HepG2 (cell line): Measurements from ENCODE around the gene ELAPOR1. TPM values are rescaled to one million over a fixed set of nuclear protein-coding genes. Genes with fewer than 3 reads are reported as not detected.
A peak's percentile ranks its signal among the peaks of the same experiment; 100 is the strongest.

ENCODE experiments used
- AHR ChIP-seq: IDR thresholded peaks from 2 replicates; pipeline ENCODE4 v1.6.1; 2018; ENCODE audit warnings: missing genetic modification reagents, missing compliant biosample characterization
- ARHGAP35 ChIP-seq: sonication (generic); formaldehyde crosslinking; IDR thresholded peaks from 2 replicates; pipeline ENCODE4 v1.9.0; 2022; ENCODE audit warnings: mild to moderate bottlenecking, inconsistent platforms, moderate library complexity, missing genetic modification reagents, borderline replicate concordance
- ARNTL ChIP-seq: sonication (generic); formaldehyde crosslinking; IDR thresholded peaks from 2 replicates; pipeline ENCODE4 v1.4.0; 2020; ENCODE audit warnings: mild to moderate bottlenecking, missing genetic modification reagents
- BCL6 ChIP-seq: IDR thresholded peaks from 2 replicates; pipeline ENCODE4 v1.6.1; 2016; ENCODE audit warnings: missing genetic modification reagents, missing compliant biosample characterization
- ELF3 ChIP-seq: IDR thresholded peaks from 2 replicates; pipeline ENCODE4 v1.6.1; 2016; ENCODE audit warnings: missing genetic modification reagents, missing compliant biosample characterization
- GPBP1L1 ChIP-seq: sonication (generic); formaldehyde crosslinking; IDR thresholded peaks from 2 replicates; pipeline ENCODE4 v1.5.0; 2020; ENCODE audit warnings: mild to moderate bottlenecking, missing genetic modification reagents
- MATR3 ChIP-seq: sonication (generic); formaldehyde crosslinking; IDR thresholded peaks from 2 replicates; pipeline ENCODE4 v1.4.0; 2020; ENCODE audit warnings: missing genetic modification reagents
- MAX ChIP-seq: IDR thresholded peaks from 2 replicates; pipeline ENCODE4 v1.6.1; 2012; ENCODE audit warnings: inconsistent platforms
- NBN ChIP-seq: fragments of 450-650 bp; conservative IDR thresholded peaks from 2 replicates; pipeline ENCODE4 v1.6.1; 2017
- RBFOX2 ChIP-seq: fragments of 200-400 bp; formaldehyde crosslinking; IDR thresholded peaks from 2 replicates; pipeline ENCODE4 v1.6.1; 2017; ENCODE audit warnings: low read depth, mild to moderate bottlenecking, low read length
- SMAD9 ChIP-seq: sonication (generic); formaldehyde crosslinking; IDR thresholded peaks from 2 replicates; pipeline ENCODE4 v1.5.1; 2020; ENCODE audit warnings: mild to moderate bottlenecking, missing genetic modification reagents
- TARDBP ChIP-seq: sonication (generic); formaldehyde crosslinking; IDR thresholded peaks from 2 replicates; pipeline ENCODE4 v1.8.0; 2022; ENCODE audit warnings: mild to moderate bottlenecking, missing genetic modification reagents
- TFAP4 ChIP-seq: sonication (generic); IDR thresholded peaks from 2 replicates; pipeline ENCODE4 v1.6.1; 2016; ENCODE audit warnings: low read depth, borderline replicate concordance
- ZBTB42 ChIP-seq: sonication (generic); formaldehyde crosslinking; IDR thresholded peaks from 2 replicates; pipeline ENCODE4 v1.5.0; 2020; ENCODE audit warnings: mild to moderate bottlenecking, missing genetic modification reagents
- ZFP36L1 ChIP-seq: sonication (generic); formaldehyde crosslinking; IDR thresholded peaks from 2 replicates; pipeline ENCODE4 v1.8.0; 2022; ENCODE audit warnings: mild to moderate bottlenecking, missing genetic modification reagents, moderate library complexity
- ZMYM2 ChIP-seq: sonication (generic); formaldehyde crosslinking; IDR thresholded peaks from 2 replicates; pipeline ENCODE4 v1.8.0; 2022; ENCODE audit warnings: mild to moderate bottlenecking, missing genetic modification reagents
- ZNF589 ChIP-seq: sonication (generic); formaldehyde crosslinking; conservative IDR thresholded peaks from 2 replicates; pipeline ENCODE4 v1.8.0; 2022; ENCODE audit warnings: mild to moderate bottlenecking, moderate library complexity, missing genetic modification reagents
- polyA plus RNA-seq, 8 experiments: library from polyadenylated mRNA; depleted of rRNA in 3 of 8; stranded (reverse) in 7 of 8; unstranded in 1 of 8; fragments of >200 nt; fragmentation: Illumina TruSeq in 4 of 8; extraction: Trizol in 4 of 8; gene quantifications; 2 replicates each; pipeline versions ENCODE4 v1.2.1 to v1.2.3, GENCODE V29; 2011 to 2016; ENCODE audit warnings: low read depth in 4 of 8, missing spikeins in 1 of 8, mixed read lengths in 1 of 8; ENCODE audit not compliant: insufficient read depth in 1 of 8
- total RNA-seq, 5 experiments: library from RNA; depleted of rRNA; stranded (reverse); fragments of >200 nt; fragmentation: Illumina TruSeq; extraction: Trizol; gene quantifications; 2 replicates each; pipeline ENCODE4 v1.2.3, GENCODE V29; 2016; ENCODE audit warnings: low read depth in 1 of 5
- TF ChIP-seq, protein P1 (sequence below), 2 experiments: sonication (generic) in 1 of 2; formaldehyde crosslinking in 1 of 2; IDR thresholded peaks; 2 replicates each; pipeline versions ENCODE4 v1.6.1 to v1.9.0; 2014 to 2022; ENCODE audit warnings: antibody characterized with exemption in 1 of 2, borderline replicate concordance in 1 of 2, inconsistent platforms in 1 of 2, low read depth in 1 of 2, missing genetic modification reagents in 1 of 2
- TF ChIP-seq, protein P2 (sequence below): sonication (generic); formaldehyde crosslinking; IDR thresholded peaks from 2 replicates; pipeline ENCODE4 v1.5.0; 2020; ENCODE audit warnings: missing genetic modification reagents
- TF ChIP-seq, protein P3 (sequence below): sonication (generic); formaldehyde crosslinking; IDR thresholded peaks from 2 replicates; pipeline ENCODE4 v1.5.0; 2020; ENCODE audit warnings: missing genetic modification reagents

ELAPOR1 gene
- total and polyA plus RNA-seq, 2 of the 13 experiments (the other 11 are each of a cell fraction or from before 2014, with no cell fraction given): 0.13 to 0.20 TPM

GRCh38 chr1:109112652-109113285 lies 1.1 kb upstream of the ELAPOR1 start (continued):
- TF ChIP-seq RBFOX2 (no peak), TFAP4 (no peak), TARDBP (CRISPR knock-in tag) (0 out of 2 replicates have a peak, but pooled peaks have one; percentile 35), SMAD9 (CRISPR knock-in tag) (no peak), BCL6 (CRISPR knock-in tag) (no peak), ZMYM2 (peak; percentile 69; the same call in 1 of the 2 replicates), ELF3 (CRISPR knock-in tag) (peak; percentile 72), GPBP1L1 (CRISPR knock-in tag) (no peak), ZNF589 (CRISPR knock-in tag) (no peak), ARHGAP35 (CRISPR knock-in tag) (no peak), ZBTB42 (no peak), ARNTL (CRISPR knock-in tag) (no peak), MAX (no peak), NBN (no peak), ZFP36L1 (CRISPR knock-in tag) (0 out of 2 replicates have a peak, but pooled peaks have one; percentile 70), AHR (CRISPR knock-in tag) (no peak), MATR3 (CRISPR knock-in tag) (no peak)
- TF ChIP-seq, protein P1, sequence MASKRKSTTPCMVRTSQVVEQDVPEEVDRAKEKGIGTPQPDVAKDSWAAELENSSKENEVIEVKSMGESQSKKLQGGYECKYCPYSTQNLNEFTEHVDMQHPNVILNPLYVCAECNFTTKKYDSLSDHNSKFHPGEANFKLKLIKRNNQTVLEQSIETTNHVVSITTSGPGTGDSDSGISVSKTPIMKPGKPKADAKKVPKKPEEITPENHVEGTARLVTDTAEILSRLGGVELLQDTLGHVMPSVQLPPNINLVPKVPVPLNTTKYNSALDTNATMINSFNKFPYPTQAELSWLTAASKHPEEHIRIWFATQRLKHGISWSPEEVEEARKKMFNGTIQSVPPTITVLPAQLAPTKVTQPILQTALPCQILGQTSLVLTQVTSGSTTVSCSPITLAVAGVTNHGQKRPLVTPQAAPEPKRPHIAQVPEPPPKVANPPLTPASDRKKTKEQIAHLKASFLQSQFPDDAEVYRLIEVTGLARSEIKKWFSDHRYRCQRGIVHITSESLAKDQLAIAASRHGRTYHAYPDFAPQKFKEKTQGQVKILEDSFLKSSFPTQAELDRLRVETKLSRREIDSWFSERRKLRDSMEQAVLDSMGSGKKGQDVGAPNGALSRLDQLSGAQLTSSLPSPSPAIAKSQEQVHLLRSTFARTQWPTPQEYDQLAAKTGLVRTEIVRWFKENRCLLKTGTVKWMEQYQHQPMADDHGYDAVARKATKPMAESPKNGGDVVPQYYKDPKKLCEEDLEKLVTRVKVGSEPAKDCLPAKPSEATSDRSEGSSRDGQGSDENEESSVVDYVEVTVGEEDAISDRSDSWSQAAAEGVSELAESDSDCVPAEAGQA (IDR thresholded peaks at IDR 0.05; ENCODE audit: low read depth): no peak
- TF ChIP-seq, protein P1 (CRISPR knock-in tag; IDR thresholded peaks at IDR 0.05; ENCODE audit: borderline replicate concordance): no peak
- TF ChIP-seq, protein P2, sequence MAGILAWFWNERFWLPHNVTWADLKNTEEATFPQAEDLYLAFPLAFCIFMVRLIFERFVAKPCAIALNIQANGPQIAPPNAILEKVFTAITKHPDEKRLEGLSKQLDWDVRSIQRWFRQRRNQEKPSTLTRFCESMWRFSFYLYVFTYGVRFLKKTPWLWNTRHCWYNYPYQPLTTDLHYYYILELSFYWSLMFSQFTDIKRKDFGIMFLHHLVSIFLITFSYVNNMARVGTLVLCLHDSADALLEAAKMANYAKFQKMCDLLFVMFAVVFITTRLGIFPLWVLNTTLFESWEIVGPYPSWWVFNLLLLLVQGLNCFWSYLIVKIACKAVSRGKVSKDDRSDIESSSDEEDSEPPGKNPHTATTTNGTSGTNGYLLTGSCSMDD: no peak
- TF ChIP-seq, protein P3, sequence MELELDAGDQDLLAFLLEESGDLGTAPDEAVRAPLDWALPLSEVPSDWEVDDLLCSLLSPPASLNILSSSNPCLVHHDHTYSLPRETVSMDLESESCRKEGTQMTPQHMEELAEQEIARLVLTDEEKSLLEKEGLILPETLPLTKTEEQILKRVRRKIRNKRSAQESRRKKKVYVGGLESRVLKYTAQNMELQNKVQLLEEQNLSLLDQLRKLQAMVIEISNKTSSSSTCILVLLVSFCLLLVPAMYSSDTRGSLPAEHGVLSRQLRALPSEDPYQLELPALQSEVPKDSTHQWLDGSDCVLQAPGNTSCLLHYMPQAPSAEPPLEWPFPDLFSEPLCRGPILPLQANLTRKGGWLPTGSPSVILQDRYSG (CRISPR knock-in tag): no peak
